ENCODE results near the gene CAB39L. TPM values are rescaled to one million over a fixed set of nuclear protein-coding genes. Genes with fewer than 3 reads are reported as not detected.

The CAB39L gene
- polyA plus RNA-seq, 1 donor (not counting 4 experiments of a cell fraction or from before 2014, with no cell fraction given), result 10.1 TPM

- dilution Hi-C loops (cut with MboI; ENCODE audit: extremely low pct_ligation_motif_present, low sequenced_read_pairs), result no loop called here
- Histone ChIP-seq H3K4me3 (ENCODE audit: control insufficient read depth in 2 of 3, extremely low read depth in 1 of 3, insufficient read depth in 2 of 3, low read depth in 1 of 3, low read length in 3 of 3) (no peak overlapping the region), H3K4me2 (ENCODE audit: control insufficient read depth, extremely low read depth, insufficient read depth, low read depth, low read length) (no peak overlapping the region), H3K4me1 (ENCODE audit: control insufficient read depth, extremely low read depth, insufficient read depth, low read length) (peaks cover 2% of the 10 kb centered on the region), H3K27me3 (ENCODE audit: control insufficient read depth, extremely low read depth, insufficient read depth, low read length) (no peaks in the 10 kb centered on the region), H3K9me1 (ENCODE audit: control insufficient read depth, extremely low read depth, insufficient read depth, low read length) (no peaks in the 10 kb centered on the region), H3K27ac (ENCODE audit: control insufficient read depth, insufficient read depth, low read length) (no peak overlapping the region), H4K20me1 (ENCODE audit: control insufficient read depth, extremely low read depth, insufficient read depth, low read length) (no peaks in the 10 kb centered on the region), H3K36me3 (ENCODE audit: control insufficient read depth in 2 of 2, extremely low read depth in 1 of 2, insufficient read depth in 2 of 2, low read length in 2 of 2) (no peaks in the 10 kb centered on the region), H3K9ac (ENCODE audit: control insufficient read depth, extremely low read depth, insufficient read depth, low read length) (no peak overlapping the region), H3K79me2 (ENCODE audit: control insufficient read depth, insufficient read depth, low read length) (no peaks in the 10 kb centered on the region), H2AFZ (ENCODE audit: control insufficient read depth, low read length) (no peak overlapping the region), H3K9me3 (ENCODE audit: control insufficient read depth, low read depth, low read length) (no peaks in the 10 kb centered on the region)
- TF ChIP-seq CTCF (optimal IDR thresholded peaks at IDR 0.05 in 1 of 3, IDR thresholded peaks at IDR 0.05 in 1 of 3, conservative IDR thresholded peaks at IDR 0.05 in 1 of 3; ENCODE audit: extremely low read depth in 1 of 3, insufficient read depth in 2 of 3, low read length in 3 of 3) (no peak), EZH2 (IDR thresholded peaks at IDR 0.05; ENCODE audit: low read length) (no peak)
- FAIRE-seq (no peak), DNase-seq (ENCODE audit: low read depth, low spot score) (no peak)
Observed at GRCh38 chr13:49347650-49348385, 96.0 kb downstream of the CAB39L start.

GRCh38 chr13:49346460-49346859, 97.4 kb downstream of the CAB39L start:
- H2AFZ ChIP-seq (ENCODE audit: control insufficient read depth, low read length), result no peak overlapping the region
- dilution Hi-C loops (cut with MboI; ENCODE audit: extremely low pct_ligation_motif_present, low sequenced_read_pairs), result no loop called here
- H3K27me3 ChIP-seq (ENCODE audit: control insufficient read depth, extremely low read depth, insufficient read depth, low read length), result no peaks in the 10 kb centered on the region
- H3K4me2 ChIP-seq (ENCODE audit: control insufficient read depth, extremely low read depth, insufficient read depth, low read depth, low read length), result no peak overlapping the region
- no peaks in the 10 kb centered on the region for H3K9me3 ChIP-seq (ENCODE audit: control insufficient read depth, low read depth, low read length)
- H3K4me3 ChIP-seq (ENCODE audit: control insufficient read depth in 2 of 3, extremely low read depth in 1 of 3, insufficient read depth in 2 of 3, low read depth in 1 of 3, low read length in 3 of 3), result no peak overlapping the region
- no peaks in the 10 kb centered on the region for H3K9me1 ChIP-seq (ENCODE audit: control insufficient read depth, extremely low read depth, insufficient read depth, low read length)
- no peak overlapping the region for H3K27ac ChIP-seq (ENCODE audit: control insufficient read depth, insufficient read depth, low read length)
- H3K79me2 ChIP-seq (ENCODE audit: control insufficient read depth, insufficient read depth, low read length), result no peaks in the 10 kb centered on the region
- TF ChIP-seq EZH2 (IDR thresholded peaks at IDR 0.05; ENCODE audit: low read length) (no peak), CTCF (optimal IDR thresholded peaks at IDR 0.05 in 1 of 3, IDR thresholded peaks at IDR 0.05 in 1 of 3, conservative IDR thresholded peaks at IDR 0.05 in 1 of 3; ENCODE audit: extremely low read depth in 1 of 3, insufficient read depth in 2 of 3, low read length in 3 of 3) (no peak)
- H3K4me1 ChIP-seq (ENCODE audit: control insufficient read depth, extremely low read depth, insufficient read depth, low read length), result no peaks in the 10 kb centered on the region
- DNase-seq (ENCODE audit: low read depth, low spot score) (no peak), FAIRE-seq (no peak)
- H3K36me3 ChIP-seq (ENCODE audit: control insufficient read depth in 2 of 2, extremely low read depth in 1 of 2, insufficient read depth in 2 of 2, low read length in 2 of 2), result no peaks in the 10 kb centered on the region
- H3K9ac ChIP-seq (ENCODE audit: control insufficient read depth, extremely low read depth, insufficient read depth, low read length), result no peak overlapping the region
- H4K20me1 ChIP-seq (ENCODE audit: control insufficient read depth, extremely low read depth, insufficient read depth, low read length), result no peaks in the 10 kb centered on the region

Measured in keratinocyte (primary cell).